Testis (tissue), 2 donors: ENCODE data around the gene EXOC3.

Experiments
- POLR2A ChIP-seq: fragments of 450-650 bp; IDR thresholded peaks from one replicate; pipeline ENCODE4 v1.6.1; 2017; ENCODE audit warnings: antibody characterized with exemption, mild to moderate bottlenecking, moderate library complexity
- TF ChIP-seq, protein P1 (sequence below), 3 experiments: fragments of 450-650 bp in 2 of 3; fragments of 200-600 bp in 1 of 3; sonication (generic) in 1 of 3; IDR thresholded peaks; one replicate each; pipeline ENCODE4 v1.5.1; 2016 to 2019; ENCODE audit warnings: antibody characterized with exemption in 3 of 3, mild to moderate bottlenecking in 2 of 3, moderate library complexity in 1 of 3

DNA sequence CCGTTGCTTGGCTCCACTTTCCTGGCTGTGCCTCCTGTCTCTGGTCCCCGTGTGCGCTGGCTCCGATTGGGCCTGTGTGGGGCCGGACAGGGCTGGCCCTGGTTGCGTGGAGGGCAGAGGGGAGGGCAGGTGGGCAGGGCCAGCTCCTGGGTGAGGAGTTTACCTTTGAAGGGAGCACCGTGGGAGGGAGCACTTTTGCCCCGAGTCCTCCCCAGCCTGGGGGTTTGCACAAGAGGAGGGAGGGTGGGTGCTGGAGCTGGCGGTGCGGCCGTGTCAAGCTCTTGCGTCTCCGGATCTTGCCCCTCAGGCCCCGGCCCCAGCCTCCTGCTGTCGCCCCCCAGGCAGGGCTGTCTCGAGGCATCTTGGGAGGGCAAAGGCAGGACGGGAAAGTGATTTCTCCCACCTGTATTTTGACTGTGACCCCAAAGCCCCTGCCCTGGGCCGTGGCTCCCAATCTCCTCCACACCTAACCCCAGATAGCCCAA is 48.3 kb upstream of the EXOC3 start:
- no peak for TF ChIP-seq POLR2A
- TF ChIP-seq, protein P1, sequence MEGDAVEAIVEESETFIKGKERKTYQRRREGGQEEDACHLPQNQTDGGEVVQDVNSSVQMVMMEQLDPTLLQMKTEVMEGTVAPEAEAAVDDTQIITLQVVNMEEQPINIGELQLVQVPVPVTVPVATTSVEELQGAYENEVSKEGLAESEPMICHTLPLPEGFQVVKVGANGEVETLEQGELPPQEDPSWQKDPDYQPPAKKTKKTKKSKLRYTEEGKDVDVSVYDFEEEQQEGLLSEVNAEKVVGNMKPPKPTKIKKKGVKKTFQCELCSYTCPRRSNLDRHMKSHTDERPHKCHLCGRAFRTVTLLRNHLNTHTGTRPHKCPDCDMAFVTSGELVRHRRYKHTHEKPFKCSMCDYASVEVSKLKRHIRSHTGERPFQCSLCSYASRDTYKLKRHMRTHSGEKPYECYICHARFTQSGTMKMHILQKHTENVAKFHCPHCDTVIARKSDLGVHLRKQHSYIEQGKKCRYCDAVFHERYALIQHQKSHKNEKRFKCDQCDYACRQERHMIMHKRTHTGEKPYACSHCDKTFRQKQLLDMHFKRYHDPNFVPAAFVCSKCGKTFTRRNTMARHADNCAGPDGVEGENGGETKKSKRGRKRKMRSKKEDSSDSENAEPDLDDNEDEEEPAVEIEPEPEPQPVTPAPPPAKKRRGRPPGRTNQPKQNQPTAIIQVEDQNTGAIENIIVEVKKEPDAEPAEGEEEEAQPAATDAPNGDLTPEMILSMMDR (IDR thresholded peaks at IDR 0.05), result no peak
